HG03432 (cell line): ENCODE results near the gene CASZ1.

Experiments
- ATAC-seq: cut with Tn5 transposase; IDR thresholded peaks from one replicate; pipeline ENCODE4 v1.9.1; 2021; ENCODE audit warnings: mild to moderate bottlenecking, moderate library complexity; ENCODE audit not compliant: unreplicated experiment

CASZ1 gene

GRCh38 chr1:10795276-10796021 lies 997 bp downstream of the CASZ1 start:
- no peak for ATAC-seq

GRCh38 chr1:10794724-10795275 lies 1.6 kb downstream of the CASZ1 start:
- ATAC-seq, result no peak

GRCh38 chr1:10793129-10793651 lies 3.3 kb downstream of the CASZ1 start:
- no peak for ATAC-seq

- ATAC-seq, result no peak
These were observed 5.1 kb downstream of the CASZ1 start for GRCh38 chr1:10791105-10791951.

GRCh38 chr1:10789803-10790702 lies 6.4 kb downstream of the CASZ1 start:
- ATAC-seq, result no peak

- ATAC-seq, result no peak
These were observed 7.2 kb downstream of the CASZ1 start for GRCh38 chr1:10789047-10789791.

- ATAC-seq, result no peak
These were observed 7.8 kb downstream of the CASZ1 start for GRCh38 chr1:10788592-10789006.

- no peak for ATAC-seq
These were observed 9.2 kb downstream of the CASZ1 start for GRCh38 chr1:10787286-10787685.

- ATAC-seq, result no peak
These were observed 10.5 kb downstream of the CASZ1 start for GRCh38 chr1:10785728-10786638.

GRCh38 chr1:10784998-10785727 lies 11.3 kb downstream of the CASZ1 start:
- ATAC-seq, result no peak

GRCh38 chr1:10782491-10783244 lies 13.8 kb downstream of the CASZ1 start:
- no peak for ATAC-seq

- no peak for ATAC-seq
These were observed 15.3 kb downstream of the CASZ1 start for GRCh38 chr1:10781137-10781536.

- no peak for ATAC-seq
These were observed 16.6 kb downstream of the CASZ1 start for GRCh38 chr1:10779841-10780240.

GRCh38 chr1:10779201-10779600 lies 17.2 kb downstream of the CASZ1 start:
- ATAC-seq, result no peak

- ATAC-seq, result no peak
These were observed 17.8 kb downstream of the CASZ1 start for GRCh38 chr1:10778640-10779039.

GRCh38 chr1:10777749-10778574 lies 18.5 kb downstream of the CASZ1 start:
- no peak for ATAC-seq
